HG03196 (cell line): ENCODE results near the gene MYOC.
"Not testable (repeated sequence)": the region's sequence is repeated elsewhere in the genome, so short reads cannot be mapped to it uniquely, and the experiment has no call there.

Source experiments
- ATAC-seq: cut with Tn5 transposase; IDR thresholded peaks from one replicate; pipeline ENCODE4 v1.9.1; 2021; ENCODE audit not compliant: unreplicated experiment

Gene MYOC

GRCh38 chr1:171652234-171652822 is at the start of gene MYOC:
TSS of gene MYOC (minus strand) at chr1:171652688. CDS start at chr1:171652611, 77 bp downstream.
- no peak for ATAC-seq

GRCh38 chr1:171699531-171699930 is 47.0 kb upstream of the MYOC start:
- no peak for ATAC-seq

GRCh38 chr1:171695772-171696171 is 43.3 kb upstream of the MYOC start:
- not testable (repeated sequence) for ATAC-seq

GRCh38 chr1:171693541-171693940 is 41.1 kb upstream of the MYOC start:
- ATAC-seq: not testable (repeated sequence)

GRCh38 chr1:171683870-171684269 is 31.4 kb upstream of the MYOC start:
- no peak for ATAC-seq

- no peak for ATAC-seq
Observed at GRCh38 chr1:171680339-171680738, 27.9 kb upstream of the MYOC start.

GRCh38 chr1:171676823-171677222 is 24.3 kb upstream of the MYOC start:
- ATAC-seq: no peak

- no peak for ATAC-seq
Observed at GRCh38 chr1:171674431-171675405, 22.2 kb upstream of the MYOC start.

- ATAC-seq: no peak
Observed at GRCh38 chr1:171670739-171671138, 18.3 kb upstream of the MYOC start.

- ATAC-seq: no peak
Observed at GRCh38 chr1:171668372-171668771, 15.9 kb upstream of the MYOC start.

- ATAC-seq: no peak
Observed at GRCh38 chr1:171666114-171666769, 13.8 kb upstream of the MYOC start.

GRCh38 chr1:171664976-171665375 is 12.5 kb upstream of the MYOC start:
- ATAC-seq: no peak

GRCh38 chr1:171663854-171664575 is 11.5 kb upstream of the MYOC start:
- ATAC-seq: no peak

GRCh38 chr1:171663036-171663853 is 10.8 kb upstream of the MYOC start:
- no peak for ATAC-seq

- ATAC-seq: no peak
Observed at GRCh38 chr1:171661076-171661650, 8.7 kb upstream of the MYOC start.

- not testable (repeated sequence) for ATAC-seq
Observed at GRCh38 chr1:171656206-171656605, 3.7 kb upstream of the MYOC start.

GRCh38 chr1:171655746-171656116 is 3.2 kb upstream of the MYOC start:
- ATAC-seq: no peak

- no peak for ATAC-seq
Observed at GRCh38 chr1:171654942-171655745, 2.7 kb upstream of the MYOC start.
